GM18526 (cell line): ENCODE data around the gene CAMK2N1.

Experiments used
- POLR2A ChIP-seq: IDR thresholded peaks from 3 replicates; pipeline ENCODE4 v1.6.1; 2011; ENCODE audit not compliant: insufficient read length; ENCODE audit errors: extremely low read depth

CAMK2N1 gene

DNA sequence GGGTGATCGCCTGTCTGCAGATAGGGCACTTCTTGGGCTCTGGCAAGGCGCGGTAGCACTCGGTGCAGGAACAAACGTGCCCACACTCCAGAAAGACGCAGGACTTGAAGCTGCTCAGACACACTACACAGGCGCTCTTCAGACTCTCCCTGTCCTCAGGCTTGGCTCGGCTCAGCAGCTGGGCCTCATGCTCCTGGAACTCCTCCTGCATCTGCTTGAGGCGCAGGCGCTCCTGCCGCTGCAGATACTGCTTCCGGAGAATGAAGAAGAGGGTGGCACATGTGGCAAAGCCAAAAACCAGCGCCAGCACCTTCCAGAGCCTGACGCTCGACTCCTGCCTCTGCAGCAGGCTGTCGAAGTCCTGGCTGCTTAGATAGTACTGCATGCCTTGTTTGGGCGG lies 14.7 kb upstream of the CAMK2N1 start:
- TF ChIP-seq POLR2A: no peak

DNA sequence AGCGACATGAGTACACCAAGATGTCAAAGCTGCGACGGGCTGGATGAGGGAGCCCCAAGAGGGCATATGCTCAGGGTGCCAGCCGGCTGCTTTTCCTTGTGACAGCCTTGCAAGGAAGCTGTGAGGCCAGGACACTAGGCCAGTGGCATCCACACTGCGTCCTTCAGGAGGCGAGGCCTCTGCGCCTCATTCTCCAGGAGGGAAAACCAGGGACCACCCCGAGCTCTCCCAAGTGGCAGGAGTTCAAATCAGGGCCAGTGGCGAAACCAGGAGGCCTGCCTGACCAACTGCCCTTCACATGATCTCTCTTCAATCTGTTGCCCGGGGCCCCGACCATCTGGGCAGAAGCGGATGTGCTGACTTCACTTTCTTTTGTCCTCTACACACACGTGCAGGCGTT lies 13.7 kb upstream of the CAMK2N1 start:
- TF ChIP-seq POLR2A: no peak

DNA sequence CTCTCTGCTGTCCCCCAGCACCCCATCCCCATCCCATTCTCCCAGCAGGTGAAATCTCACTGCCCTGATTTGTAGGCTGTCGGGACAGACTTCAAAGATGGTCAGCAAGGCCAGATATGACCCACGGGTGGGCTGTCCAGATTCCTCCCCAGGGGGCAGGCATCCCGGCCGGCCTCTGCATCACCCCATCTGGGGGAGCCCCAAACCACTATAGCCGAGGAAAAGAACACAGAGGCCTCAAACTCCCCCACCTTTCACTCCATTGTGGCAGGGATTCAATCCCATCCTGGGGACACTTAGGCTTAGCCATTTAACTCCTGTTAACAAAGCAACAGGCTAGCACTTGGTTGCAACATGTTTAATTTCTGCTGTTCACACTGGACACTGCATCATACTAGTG lies 13.1 kb upstream of the CAMK2N1 start:
- TF ChIP-seq POLR2A: no peak

DNA sequence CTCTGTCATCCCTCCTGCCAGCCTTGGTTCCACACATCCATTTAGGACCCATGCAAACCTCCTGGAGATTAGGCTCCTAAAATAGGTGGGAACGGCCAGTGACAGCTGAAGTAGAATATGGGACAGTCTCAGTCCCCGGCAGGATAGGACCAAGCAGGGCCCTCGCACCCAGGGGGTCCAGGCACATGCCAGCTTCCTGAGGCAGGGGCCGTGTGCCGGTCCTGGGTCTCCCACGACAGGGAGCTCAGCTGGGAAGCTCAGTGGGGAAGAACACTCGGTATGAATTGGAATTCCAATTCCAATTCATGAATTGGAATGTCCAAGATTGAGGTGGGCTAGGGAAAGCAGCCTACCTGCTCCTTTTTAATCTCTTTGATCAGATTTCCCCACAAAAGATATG lies 12.1 kb upstream of the CAMK2N1 start:
- TF ChIP-seq POLR2A: no peak

DNA sequence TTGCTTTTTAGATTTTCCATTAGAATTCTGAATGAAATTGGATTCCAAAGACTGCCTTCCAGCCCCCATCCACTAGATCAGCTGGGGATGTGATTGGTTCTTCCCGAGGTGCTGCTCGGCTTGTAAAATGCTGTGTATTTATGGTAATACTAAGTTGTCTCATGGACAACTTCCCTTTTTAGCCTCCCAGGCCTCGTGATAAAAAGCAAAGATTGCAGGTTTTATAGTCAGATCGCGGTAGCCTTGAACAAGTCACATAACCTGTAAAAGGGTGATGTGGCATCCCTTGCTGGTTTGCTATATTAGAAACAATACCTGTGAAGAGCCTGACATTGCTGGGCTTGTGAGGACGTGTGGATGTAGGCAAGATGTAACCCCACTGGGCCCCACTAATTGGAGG lies 11.5 kb upstream of the CAMK2N1 start:
- no peak for TF ChIP-seq POLR2A

DNA sequence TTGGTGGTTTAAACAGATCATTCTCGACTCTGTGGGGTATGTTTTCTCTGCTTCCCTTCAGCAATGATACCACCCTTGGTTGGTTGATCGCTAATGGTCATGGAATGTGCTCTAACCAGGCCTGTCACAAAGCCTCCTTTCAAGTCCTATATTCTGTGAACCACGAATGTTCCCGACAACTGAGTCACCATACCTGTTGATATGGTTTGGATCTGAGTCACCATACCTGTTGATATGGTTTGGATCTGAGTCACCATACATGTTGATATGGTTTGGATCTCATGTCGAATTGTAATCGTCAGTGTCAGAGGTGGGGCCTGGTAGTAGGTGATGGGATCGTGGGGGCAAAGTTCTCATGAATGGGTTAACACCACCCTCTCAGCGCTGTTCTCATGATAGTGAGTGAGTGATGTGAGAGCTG lies 10.2 kb upstream of the CAMK2N1 start:
- no peak for TF ChIP-seq POLR2A

DNA sequence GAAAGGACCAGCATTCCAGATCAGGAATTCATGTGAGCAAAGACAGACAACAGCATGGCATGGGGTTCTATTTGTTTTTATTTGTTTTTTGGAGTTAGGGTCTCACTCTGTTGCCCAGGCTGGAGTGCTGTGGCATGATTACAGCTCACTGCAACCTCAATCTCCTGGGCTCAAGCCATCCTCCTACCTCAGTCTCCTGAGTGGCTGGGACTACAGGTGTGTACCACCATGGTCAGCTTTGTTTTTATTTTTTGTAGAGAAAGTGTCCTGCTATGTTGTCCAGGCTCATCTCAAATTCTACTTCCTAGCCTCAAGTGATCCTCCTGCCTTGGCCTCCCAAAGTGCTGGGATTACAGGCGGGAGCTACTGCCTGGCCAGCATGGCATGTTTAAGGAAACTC lies 9.7 kb upstream of the CAMK2N1 start:
- TF ChIP-seq POLR2A: no peak

DNA sequence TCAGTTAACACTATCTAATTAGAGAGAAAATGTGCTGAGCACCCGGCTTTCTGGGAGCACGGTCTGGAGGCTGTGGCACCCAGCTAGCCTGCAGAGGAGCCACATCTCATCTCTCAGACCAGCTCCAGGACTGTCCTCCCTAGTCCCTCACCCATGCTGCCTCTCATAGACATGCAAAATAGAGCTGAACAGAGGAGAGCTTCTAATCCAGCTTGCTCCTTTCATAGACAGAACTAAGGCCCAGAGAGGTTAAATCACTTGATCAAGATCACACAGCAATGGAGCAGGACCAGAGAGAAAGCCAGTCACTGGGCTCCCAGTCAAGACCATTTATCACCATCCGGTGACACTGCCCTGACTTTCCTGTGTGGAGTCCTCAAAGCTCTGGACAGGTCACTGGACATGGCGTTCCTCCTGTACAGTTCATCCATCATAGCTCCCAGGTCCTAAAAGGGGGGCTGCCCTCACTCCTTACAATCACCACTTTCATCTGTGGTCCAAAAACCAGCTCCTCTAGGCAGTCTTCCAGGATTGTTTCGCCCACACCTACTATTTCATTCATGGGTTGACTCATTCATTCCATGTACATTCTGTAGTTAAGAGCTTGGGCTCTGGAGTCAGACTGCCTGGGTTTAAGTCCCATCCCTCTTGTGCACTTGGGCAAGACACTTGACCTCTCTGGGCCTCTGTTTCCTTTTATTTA lies 8.8 kb upstream of the CAMK2N1 start:
- no peak for TF ChIP-seq POLR2A

DNA sequence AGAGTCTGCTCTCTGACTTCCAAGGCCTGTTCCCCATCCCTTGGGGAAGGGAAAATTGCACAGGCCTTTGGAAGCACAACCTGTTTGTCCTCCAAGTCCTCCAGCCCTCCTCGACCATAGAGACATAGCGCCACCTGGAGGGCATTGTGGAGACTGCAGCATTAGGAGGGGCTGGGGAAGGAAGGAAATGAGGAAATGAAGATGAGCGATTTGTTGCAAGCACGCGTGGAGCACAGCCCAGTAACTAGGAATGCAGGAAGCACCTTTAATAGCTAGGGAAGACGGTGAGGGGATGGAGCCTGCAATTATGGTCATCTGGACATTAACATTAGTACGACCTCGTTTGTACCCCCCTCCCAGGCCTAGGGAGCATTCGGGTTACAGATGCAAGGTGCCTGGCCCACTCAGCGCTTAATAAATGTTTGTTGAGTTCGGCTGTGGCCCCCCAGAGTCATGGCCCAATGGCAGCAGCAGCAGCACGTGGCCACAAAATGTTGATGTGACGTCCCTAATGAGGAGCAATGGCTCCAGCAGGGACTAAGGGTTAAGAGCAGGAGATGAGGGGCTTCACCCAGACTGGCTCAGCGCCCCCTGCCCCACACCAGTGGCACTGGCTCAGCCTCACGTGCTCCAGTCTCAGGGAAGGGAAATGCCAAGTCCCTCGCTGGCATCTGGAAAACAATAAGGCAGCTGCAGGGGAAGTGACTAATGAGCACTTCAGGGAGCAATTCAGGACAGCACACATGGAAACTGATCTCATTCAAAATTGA lies 8.0 kb upstream of the CAMK2N1 start:
- TF ChIP-seq POLR2A: no peak

DNA sequence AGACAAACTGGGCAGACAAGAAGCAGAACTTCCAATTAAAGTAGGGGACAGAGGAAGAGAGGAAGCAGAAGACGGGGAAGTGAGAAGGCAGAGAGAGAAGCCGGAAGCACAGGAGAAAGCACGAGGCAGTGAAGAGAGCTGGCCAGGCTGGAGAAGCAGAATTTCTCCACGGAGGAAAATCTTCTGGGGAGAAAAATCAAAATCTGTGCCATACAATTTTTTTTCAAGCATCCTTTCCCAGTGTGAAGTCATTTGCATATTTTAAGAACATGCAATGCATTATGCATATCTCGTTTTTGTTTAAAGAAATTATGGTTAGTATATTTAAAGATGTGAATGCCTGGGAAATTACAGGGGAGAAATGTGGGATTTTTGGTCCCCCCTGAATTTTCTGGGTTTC lies 7.3 kb upstream of the CAMK2N1 start:
- no peak for TF ChIP-seq POLR2A

DNA sequence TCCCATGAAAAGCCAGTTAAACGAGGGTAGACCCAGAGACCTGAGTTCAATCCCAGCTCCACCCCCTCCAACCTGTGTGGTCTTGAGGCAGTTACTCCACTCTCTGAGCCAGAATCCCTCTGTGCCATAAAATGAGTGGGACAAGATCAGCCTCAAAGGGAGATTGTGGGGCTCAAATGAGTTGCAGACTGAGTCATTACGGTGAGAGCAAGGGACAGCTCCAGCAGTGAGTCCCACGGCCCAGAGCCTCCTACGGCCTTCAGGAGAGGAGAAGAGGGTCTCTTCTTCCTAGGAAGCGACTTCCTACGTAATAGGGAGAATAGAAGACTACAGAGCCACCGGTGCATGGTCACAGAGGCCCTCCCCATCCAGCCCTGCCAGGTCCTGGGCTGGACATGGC lies 6.7 kb upstream of the CAMK2N1 start:
- TF ChIP-seq POLR2A: no peak

DNA sequence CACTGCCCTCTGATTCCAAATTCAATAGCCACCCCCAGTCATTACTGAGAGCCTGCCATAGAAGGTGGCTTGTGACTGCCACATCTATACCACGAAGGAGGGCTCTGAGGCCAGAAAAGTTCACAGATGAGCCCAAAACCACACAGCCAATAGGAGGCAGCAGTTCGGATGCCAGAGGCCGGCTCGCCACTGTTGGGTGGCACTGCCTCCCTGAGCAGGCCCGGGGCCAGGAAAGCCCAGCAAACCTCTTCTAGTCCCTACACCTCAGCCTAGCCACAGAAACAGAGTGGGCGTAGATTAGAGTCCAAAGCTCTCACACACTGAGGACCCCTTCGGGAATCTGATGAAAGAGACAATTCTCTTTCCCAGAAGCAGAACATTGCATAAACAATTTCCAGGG lies 5.9 kb upstream of the CAMK2N1 start:
- TF ChIP-seq POLR2A: no peak

DNA sequence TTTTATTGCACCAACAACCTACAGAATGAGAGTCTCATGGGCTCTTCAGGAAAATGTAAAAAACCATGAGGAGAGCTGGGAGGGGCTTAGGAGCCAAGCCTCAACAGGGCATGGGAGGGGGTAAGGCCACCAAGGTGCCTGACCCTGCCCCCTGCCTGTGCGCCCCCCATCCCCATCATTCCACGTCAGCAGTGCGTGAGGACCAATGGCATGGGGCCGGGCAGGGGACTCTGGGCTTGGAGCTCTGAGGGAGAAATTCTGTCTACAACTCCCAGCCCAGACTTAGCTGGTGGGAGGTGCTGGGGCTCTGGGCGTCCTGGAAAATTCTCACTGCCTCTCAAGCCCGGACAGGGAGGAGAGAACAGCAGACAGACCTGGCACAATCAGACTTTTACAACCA lies 5.2 kb upstream of the CAMK2N1 start:
- TF ChIP-seq POLR2A: no peak

DNA sequence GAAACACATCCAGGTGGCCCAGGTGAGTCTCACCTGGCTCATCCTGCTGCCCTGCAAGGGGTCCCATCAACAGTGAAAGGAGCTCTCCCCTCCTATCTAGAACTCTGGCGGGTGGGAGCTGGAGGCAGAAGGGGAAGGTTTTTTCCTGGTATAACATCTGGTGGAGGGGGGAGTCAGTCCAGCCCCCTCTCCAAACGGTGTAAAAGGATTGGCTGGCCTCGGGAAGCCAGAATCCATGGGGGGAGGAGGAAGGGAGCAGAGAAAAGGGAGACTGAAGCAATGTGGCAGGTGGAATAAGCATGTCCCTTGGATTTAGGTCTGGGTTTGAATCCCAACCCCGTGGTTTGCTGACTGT lies 1.2 kb upstream of the CAMK2N1 start:
- TF ChIP-seq POLR2A: no peak

DNA sequence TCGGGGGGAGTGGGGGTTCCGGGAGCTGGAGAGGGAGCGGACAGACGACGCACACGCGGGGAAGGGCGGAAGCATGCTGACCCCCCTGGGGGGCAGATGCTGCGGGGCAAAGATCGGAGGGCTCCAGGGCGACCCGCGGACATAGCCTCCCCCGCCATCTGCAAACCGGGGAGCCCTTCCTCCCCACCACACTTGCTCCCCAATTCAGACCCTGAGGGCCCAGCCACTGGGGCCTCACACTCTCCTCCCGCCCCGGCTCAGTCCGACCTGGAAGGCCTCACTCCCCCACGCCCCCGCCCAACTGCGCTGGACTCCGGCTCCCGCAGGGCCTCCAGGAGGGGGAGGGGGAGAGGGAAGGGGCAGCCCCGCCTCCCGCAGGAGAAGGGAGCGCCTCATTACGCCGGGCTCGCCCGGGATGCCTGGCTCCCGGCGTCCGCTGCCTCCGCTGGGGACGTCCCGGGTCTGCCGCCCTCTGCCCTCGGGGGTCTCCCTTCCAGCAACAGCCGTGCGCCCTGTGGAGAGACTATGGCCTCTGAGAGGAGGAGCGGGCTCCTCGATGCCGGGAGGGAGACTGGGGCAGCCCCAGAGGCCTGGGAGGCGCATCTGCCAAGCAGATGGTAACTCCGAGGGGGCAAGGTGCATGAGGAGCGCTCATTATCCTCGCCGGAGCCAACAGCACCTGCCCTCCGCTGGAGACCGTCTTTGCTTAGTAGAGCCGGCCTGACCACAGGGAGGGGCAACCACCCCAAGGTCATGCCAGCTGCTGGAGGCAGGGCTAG lies 636 bp upstream of the CAMK2N1 start:
- TF ChIP-seq POLR2A: no peak
